H9 (cell line): Measurements from ENCODE around the gene HS6ST3. TPM values are rescaled to one million over a fixed set of nuclear protein-coding genes. Genes with fewer than 3 reads are reported as not detected.

Source experiments
- DNase-seq: peaks from one replicate; pipeline ENCODE4 v3.0.0-alpha.2; 2017
- H2AFZ ChIP-seq: one replicate; pipeline ENCODE4 v1.6.1; 2013; ENCODE audit warnings: mild to moderate bottlenecking, low read length, control low read depth, moderate library complexity
- H2AK5ac ChIP-seq: 2 replicates; pipeline ENCODE4 v1.6.1; 2013; ENCODE audit warnings: low read length, control low read depth, mixed read lengths; ENCODE audit not compliant: insufficient read length
- H2BK120ac ChIP-seq: one replicate; pipeline ENCODE4 v1.6.1; 2013; ENCODE audit warnings: low read depth, mild to moderate bottlenecking, low read length, control low read depth, inconsistent platforms; ENCODE audit not compliant: poor library complexity, severe bottlenecking
- H2BK12ac ChIP-seq: 2 replicates; pipeline ENCODE4 v1.6.1; 2013; ENCODE audit warnings: low read length, control low read depth, mixed read lengths, low read depth; ENCODE audit not compliant: insufficient read length
- H2BK15ac ChIP-seq: 2 replicates; pipeline ENCODE4 v1.6.1; 2013; ENCODE audit warnings: low read depth, low read length, control low read depth
- H2BK20ac ChIP-seq: one replicate; pipeline ENCODE4 v1.6.1; 2013; ENCODE audit warnings: low read depth, mild to moderate bottlenecking, low read length, control low read depth, inconsistent platforms; ENCODE audit not compliant: poor library complexity, severe bottlenecking
- H2BK5ac ChIP-seq: 2 replicates; pipeline ENCODE4 v1.6.1; 2013; ENCODE audit warnings: low read length, control low read depth, mixed read lengths; ENCODE audit not compliant: insufficient read length
- H3K14ac ChIP-seq: 2 replicates; pipeline ENCODE4 v1.6.1; 2013; ENCODE audit warnings: low read length, control low read depth; ENCODE audit not compliant: insufficient read depth
- H3K18ac ChIP-seq: 2 replicates; pipeline ENCODE4 v1.6.1; 2013; ENCODE audit warnings: low read depth, mild to moderate bottlenecking, mixed read lengths, low read length, control low read depth; ENCODE audit not compliant: insufficient read length
- H3K23ac ChIP-seq: 2 replicates; pipeline ENCODE4 v1.6.1; 2013; ENCODE audit warnings: low read length, control low read depth, mixed read lengths, low read depth; ENCODE audit not compliant: insufficient read length
- H3K23me2 ChIP-seq: 2 replicates; pipeline ENCODE4 v1.6.1; 2013; ENCODE audit warnings: low read depth, mild to moderate bottlenecking, mixed read lengths, low read length, control low read depth; ENCODE audit not compliant: insufficient read length, poor library complexity, severe bottlenecking
- H3K27ac ChIP-seq: 2 replicates; pipeline ENCODE4 v1.5.1; 2013; ENCODE audit warnings: low read length, control low read depth, mixed read lengths, low read depth; ENCODE audit not compliant: insufficient read length
- H3K27me3 ChIP-seq: 2 replicates; pipeline ENCODE4 v1.6.1; 2013; ENCODE audit warnings: low read length, control low read depth, inconsistent platforms; ENCODE audit not compliant: insufficient read depth
- H3K4ac ChIP-seq: 2 replicates; pipeline ENCODE4 v1.6.1; 2013; ENCODE audit warnings: low read depth, mild to moderate bottlenecking, control low read depth, inconsistent platforms, low read length, moderate library complexity
- H3K4me1 ChIP-seq: 2 replicates; pipeline ENCODE4 v1.6.1; 2013; ENCODE audit warnings: low read length, control low read depth, inconsistent platforms; ENCODE audit not compliant: insufficient read depth
- H3K4me2 ChIP-seq: 2 replicates; pipeline ENCODE4 v1.6.1; 2013; ENCODE audit warnings: low read length, control low read depth, mixed read lengths; ENCODE audit not compliant: insufficient read length, insufficient read depth
- H3K56ac ChIP-seq: 2 replicates; pipeline ENCODE4 v1.6.1; 2013; ENCODE audit warnings: low read depth, mild to moderate bottlenecking, mixed read lengths, low read length, control low read depth; ENCODE audit not compliant: insufficient read length
- H3K79me1 ChIP-seq: 2 replicates; pipeline ENCODE4 v1.6.1; 2013; ENCODE audit warnings: low read depth, mild to moderate bottlenecking, moderate library complexity, low read length, control low read depth, inconsistent platforms; ENCODE audit not compliant: insufficient read depth, poor library complexity, severe bottlenecking
- H3K79me2 ChIP-seq: 2 replicates; pipeline ENCODE4 v1.6.1; 2013; ENCODE audit warnings: low read length, control low read depth, inconsistent platforms; ENCODE audit not compliant: insufficient read depth
- H3K9ac ChIP-seq: 2 replicates; pipeline ENCODE4 v1.6.1; 2013; ENCODE audit warnings: low read length, control low read depth, mixed read lengths; ENCODE audit not compliant: insufficient read length; ENCODE audit errors: extremely low read depth
- H3K9me3 ChIP-seq: one replicate; pipeline ENCODE4 v1.6.1; 2013; ENCODE audit warnings: low read depth, low read length, inconsistent platforms; ENCODE audit not compliant: control insufficient read depth
- H3T11ph ChIP-seq: one replicate; pipeline ENCODE4 v1.6.1; 2013; ENCODE audit warnings: mild to moderate bottlenecking, low read length, control low read depth, inconsistent platforms
- H4K20me1 ChIP-seq: one replicate; pipeline ENCODE4 v1.6.1; 2013; ENCODE audit not compliant: control insufficient read depth, insufficient read length, insufficient read depth
- H4K5ac ChIP-seq: 2 replicates; pipeline ENCODE4 v1.6.1; 2013; ENCODE audit warnings: low read depth, mild to moderate bottlenecking, mixed read lengths, low read length, control low read depth; ENCODE audit not compliant: insufficient read length
- H4K8ac ChIP-seq: replicated peaks from 2 replicates; pipeline ENCODE4 v1.6.1; 2013; ENCODE audit warnings: low read length, control low read depth, mixed read lengths, low read depth; ENCODE audit not compliant: insufficient read length
- H4K91ac ChIP-seq: 2 replicates; pipeline ENCODE4 v1.6.1; 2013; ENCODE audit warnings: low read depth, mild to moderate bottlenecking, moderate library complexity, mixed read lengths, low read length, control low read depth; ENCODE audit not compliant: insufficient read length
- H3K27ac Mint-ChIP-seq, 3 experiments: 2 replicates in 2 of 3; 3 replicates in 1 of 3; pipeline ENCODE4 v1.8.0; 2020 to 2021; ENCODE audit warnings: mixed read lengths in 3 of 3, mild to moderate bottlenecking in 1 of 3, moderate library complexity in 1 of 3
- H3K27me3 Mint-ChIP-seq: 2 replicates; pipeline ENCODE4 v1.8.0; 2021; ENCODE audit warnings: low read depth, mild to moderate bottlenecking, moderate library complexity, mixed read lengths
- H3K36me3 Mint-ChIP-seq, 3 experiments: 2 replicates in 2 of 3; 3 replicates in 1 of 3; pipeline ENCODE4 v1.8.0; 2020 to 2021; ENCODE audit warnings: low read depth in 3 of 3, mixed read lengths in 3 of 3; ENCODE audit not compliant: insufficient read depth in 1 of 3
- H3K4me1 Mint-ChIP-seq, 2 experiments: 2 replicates each; pipeline ENCODE4 v1.8.0; 2020; ENCODE audit warnings: mixed read lengths in 2 of 2
- H3K4me3 Mint-ChIP-seq, 2 experiments: 2 replicates in 1 of 2; 3 replicates in 1 of 2; pipeline ENCODE4 v1.8.0; 2020 to 2021; ENCODE audit warnings: mild to moderate bottlenecking in 2 of 2, mixed read lengths in 2 of 2, moderate library complexity in 1 of 2
- H3K9me3 Mint-ChIP-seq, 2 experiments: 2 replicates in 1 of 2; 3 replicates in 1 of 2; pipeline ENCODE4 v1.8.0; 2020; ENCODE audit warnings: mild to moderate bottlenecking in 2 of 2, mixed read lengths in 2 of 2, moderate library complexity in 1 of 2
- CTCF ChIP-seq: fragments of 200-600 bp; sonication (generic); conservative IDR thresholded peaks from 3 replicates; pipeline ENCODE4 v1.8.0; 2021; ENCODE audit warnings: antibody characterized with exemption, mild to moderate bottlenecking
- WGBS: extraction: QIAGEN DNeasy Blood & Tissue Kit; methylation state at CpG from one replicate; pipeline ENCODE4 v1.1.7; 2013; ENCODE audit warnings: missing lambda C conversion rate, low lambda C conversion rate, mixed read lengths; ENCODE audit not compliant: insufficient read length; ENCODE audit errors: extremely low coverage; 5-methylcytosine and 5-hydroxymethylcytosine counted together
- total RNA-seq: library from RNA; stranded (reverse); gene quantifications from 2 replicates; pipeline ENCODE4 v1.2.1, GENCODE V29; 2021

HS6ST3 gene
- total RNA-seq, 1 experiment from 2014 or later = 0.44 TPM

GRCh38 chr13:96119921-96120320 is 30.0 kb downstream of the HS6ST3 start:
- H2BK120ac ChIP-seq = no peak overlapping the region
- Mint-ChIP-seq H3K4me1 (0 out of 4 replicates have a peak, but pooled peaks cover 0 to 3% of the 10 kb centered on the region in 2 experiments), H3K27me3 (no peaks in the 10 kb centered on the region), H3K4me3 (no peak overlapping the region), H3K9me3 (no peaks in the 10 kb centered on the region), H3K36me3 (no peaks in the 10 kb centered on the region), H3K27ac (no peak overlapping the region)
- no peak overlapping the region for H3K27ac ChIP-seq
- WGBS = no CpG with 5 or more reads among the region's 1 CpG
- no peak overlapping the region for H3K14ac ChIP-seq
- H4K20me1 ChIP-seq = no peaks in the 10 kb centered on the region
- DNase-seq = no peak
- H4K8ac ChIP-seq = no peak overlapping the region
- H3K4me2 ChIP-seq = no peak overlapping the region
- no peak overlapping the region for H3K23ac ChIP-seq
- no peaks in the 10 kb centered on the region for H3K79me2 ChIP-seq
- no peak overlapping the region for H2AK5ac ChIP-seq
- H3T11ph ChIP-seq = no peak overlapping the region
- H3K18ac ChIP-seq = no peak overlapping the region
- no peak overlapping the region for H2BK12ac ChIP-seq
- no peak overlapping the region for H3K56ac ChIP-seq
- TF ChIP-seq CTCF = no peak
- no peak overlapping the region for H2BK15ac ChIP-seq
- no peaks in the 10 kb centered on the region for H3K79me1 ChIP-seq
- no peak overlapping the region for H3K9ac ChIP-seq
- H2BK20ac ChIP-seq = no peak overlapping the region
- no peaks in the 10 kb centered on the region; the same call in 1 of the 2 replicates for H3K27me3 ChIP-seq
- H4K91ac ChIP-seq = no peak overlapping the region
- no peaks in the 10 kb centered on the region for H3K9me3 ChIP-seq
- no peaks in the 10 kb centered on the region for H3K4me1 ChIP-seq
- H3K23me2 ChIP-seq = no peaks in the 10 kb centered on the region
- H2AFZ ChIP-seq = no peak overlapping the region
- no peak overlapping the region for H4K5ac ChIP-seq
- no peak overlapping the region for H3K4ac ChIP-seq
- no peak overlapping the region for H2BK5ac ChIP-seq
